Activated CD4-positive, alpha-beta T cell treated with anti-CD3 and anti-CD28 coated beads, Interleukin-2, amount 50 U/mL, for 4 hours (primary cell): Measurements from ENCODE around the gene S100A3.
"Not testable (repeated sequence)": the region's sequence is repeated elsewhere in the genome, so short reads cannot be mapped to it uniquely, and the experiment has no call there.

Experiments used
- DNase-seq, 2 experiments: peaks; one replicate each; pipeline ENCODE4 v3.0.0-alpha.2; 2020

S100A3 gene

DNA sequence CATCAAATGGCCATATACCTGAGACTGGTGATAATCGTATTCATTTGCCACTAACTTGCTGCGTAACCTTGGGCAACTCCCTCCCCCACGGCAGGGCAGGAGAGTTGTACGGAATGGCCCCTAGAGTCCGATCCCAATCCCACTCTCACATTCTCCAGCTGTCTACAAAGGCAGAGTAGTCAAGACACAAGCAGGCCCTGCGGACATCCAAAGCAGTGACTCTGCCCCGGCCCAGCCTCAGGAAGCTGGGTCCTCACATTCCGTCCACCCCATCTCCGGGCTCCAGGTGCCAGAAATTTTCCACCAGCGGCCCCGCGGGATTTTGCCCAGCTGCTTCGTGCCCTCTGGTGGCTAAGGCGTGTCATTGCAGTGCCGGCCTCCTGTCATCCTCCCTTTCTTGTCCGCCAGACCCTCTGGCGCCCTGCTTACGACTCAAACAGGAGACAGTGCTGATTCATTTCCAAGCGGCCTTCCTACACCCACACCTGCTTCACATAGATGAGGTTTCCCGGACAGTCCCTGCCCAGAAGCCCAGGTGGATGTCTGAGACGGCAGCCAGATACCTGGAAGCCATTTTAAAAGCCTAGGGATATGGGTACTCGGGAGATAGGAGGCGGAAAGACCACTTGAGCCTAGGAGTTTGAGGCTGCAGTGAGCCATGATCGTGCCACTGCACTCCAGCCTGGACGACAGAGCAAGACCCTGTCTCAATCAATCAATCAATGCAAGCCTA is 19.5 kb upstream of the S100A3 start:
- peak; percentile 75 to 76 for DNase-seq

DNA sequence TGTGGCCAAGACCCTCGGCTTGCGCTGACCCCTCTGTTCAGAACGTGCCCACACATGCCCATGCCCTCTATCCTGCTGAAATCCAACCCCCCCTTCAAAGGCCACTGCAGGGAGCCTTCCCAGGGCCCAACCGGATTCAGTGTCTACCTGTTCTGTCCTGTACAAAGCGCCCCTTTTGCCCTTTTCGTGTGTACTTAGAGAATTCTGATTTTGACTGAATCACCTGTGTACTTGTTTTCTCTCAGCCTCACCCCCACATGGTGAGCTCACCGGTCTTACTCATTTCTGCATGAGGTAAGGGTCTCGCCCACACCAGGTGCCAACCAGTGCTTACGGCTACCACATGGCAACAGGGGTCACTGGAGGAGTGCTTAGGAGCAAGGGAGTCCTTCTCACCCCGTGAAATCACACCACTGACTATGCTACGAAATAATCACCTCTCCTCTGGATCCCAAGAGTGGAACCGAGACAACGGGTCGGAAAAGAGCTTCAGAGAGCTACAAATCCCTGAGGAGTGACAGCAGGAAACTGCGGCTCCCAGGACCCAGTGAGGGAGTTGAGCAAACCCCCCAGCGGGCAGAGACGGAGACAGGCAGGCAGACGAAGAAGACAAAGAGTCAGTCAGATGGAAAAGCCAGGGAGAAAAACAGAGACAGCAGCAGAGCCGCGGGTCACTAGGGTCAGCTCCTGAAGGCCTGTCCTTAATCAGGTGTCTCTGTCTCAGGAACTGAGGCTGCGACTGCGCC is 18.7 kb upstream of the S100A3 start:
- DNase-seq = peak; percentile 13 to 32

DNA sequence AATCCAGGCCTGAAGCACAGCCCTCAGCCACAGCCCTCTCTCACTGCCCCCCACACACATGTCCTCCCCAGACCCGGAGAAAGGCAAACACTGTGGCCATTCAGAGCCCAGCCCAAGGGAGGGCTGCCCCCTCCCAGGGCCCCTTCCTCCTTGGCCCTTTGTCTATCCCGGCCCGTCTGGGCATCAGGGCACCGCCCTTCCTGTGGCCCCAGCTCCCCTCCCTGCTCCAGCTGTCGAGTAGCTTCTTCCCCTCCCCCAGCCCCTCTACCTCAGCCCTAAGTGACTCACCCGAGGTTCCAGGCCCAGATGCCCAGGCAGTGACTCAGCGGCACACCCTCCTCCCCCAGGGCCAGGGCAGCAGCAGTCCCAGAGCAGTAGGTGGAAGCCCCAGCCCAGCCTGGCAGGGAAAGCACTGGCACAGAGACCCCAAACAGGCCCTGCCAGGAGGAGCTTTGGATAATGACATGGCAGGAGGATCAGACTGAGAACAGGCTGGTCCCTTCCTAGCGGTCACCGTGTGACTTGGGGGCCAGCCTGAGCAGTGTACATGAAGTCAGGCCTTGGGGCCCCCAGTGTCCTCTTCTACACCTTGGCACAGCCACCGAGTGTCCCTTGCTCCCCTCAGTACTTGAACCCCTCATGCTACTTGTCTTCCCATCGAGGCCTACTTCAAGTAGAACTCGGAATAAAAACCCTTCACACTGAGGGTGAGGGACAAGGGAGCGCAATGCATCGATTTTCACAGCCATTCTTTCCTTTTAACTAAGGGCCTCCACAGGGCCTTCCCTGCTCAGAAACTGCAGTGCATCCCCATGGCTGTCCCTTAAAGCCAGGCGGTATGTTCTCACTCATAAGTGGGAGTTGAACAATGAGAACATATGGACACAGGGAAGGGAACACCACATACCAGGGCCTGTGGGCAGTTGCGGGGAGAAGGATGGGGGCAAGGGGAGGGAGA is 17.6 kb upstream of the S100A3 start:
- peak; percentile 87 to 90 for DNase-seq

DNA sequence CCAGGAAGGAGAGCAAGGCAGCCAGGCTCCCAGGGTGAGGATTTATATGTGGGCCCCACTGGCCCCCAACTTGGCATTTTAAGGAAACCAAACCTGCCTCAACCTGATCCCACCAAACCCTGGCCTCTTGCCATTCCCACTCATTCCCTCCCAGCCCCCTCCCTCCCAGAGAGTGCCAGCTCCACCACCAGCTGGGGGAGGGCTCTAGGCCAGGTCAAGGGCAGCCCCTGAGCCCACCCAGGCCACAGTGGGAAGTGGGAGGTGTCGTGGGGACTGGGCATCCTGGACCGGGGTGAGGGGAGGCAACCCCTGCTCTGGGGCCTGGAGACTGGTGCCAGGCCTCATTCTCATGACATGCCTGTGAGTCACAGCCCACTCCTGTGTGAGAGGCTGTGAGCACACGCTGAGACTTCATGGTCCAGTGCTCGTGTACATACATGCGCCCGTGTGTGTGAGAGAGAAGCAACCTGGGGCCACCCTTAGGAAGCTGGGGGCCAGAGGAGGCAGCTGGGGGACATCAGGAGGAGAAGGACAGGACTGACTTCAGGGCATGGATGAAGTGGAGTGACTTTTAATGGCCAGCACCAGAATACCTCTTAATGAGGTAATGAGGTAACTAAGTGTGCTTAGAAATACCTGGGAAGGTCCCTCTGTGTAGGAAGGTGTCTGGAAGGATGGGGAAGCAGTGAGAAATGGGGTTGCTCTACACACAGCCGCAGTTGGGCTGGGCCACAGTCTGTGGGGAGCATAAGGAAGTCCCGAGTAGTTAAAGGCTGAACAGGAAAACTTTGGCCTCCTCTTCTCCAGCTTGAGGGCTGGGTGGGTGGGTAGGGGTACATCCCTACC is 16.7 kb upstream of the S100A3 start, which contains the start of gene S100A2:
S100A2 (minus strand) TSS at position 316 of the 846 bp plus-strand sequence. CDS start 1,967 bp downstream, outside the sequence.
- peak; percentile 31 to 41 for DNase-seq

DNA sequence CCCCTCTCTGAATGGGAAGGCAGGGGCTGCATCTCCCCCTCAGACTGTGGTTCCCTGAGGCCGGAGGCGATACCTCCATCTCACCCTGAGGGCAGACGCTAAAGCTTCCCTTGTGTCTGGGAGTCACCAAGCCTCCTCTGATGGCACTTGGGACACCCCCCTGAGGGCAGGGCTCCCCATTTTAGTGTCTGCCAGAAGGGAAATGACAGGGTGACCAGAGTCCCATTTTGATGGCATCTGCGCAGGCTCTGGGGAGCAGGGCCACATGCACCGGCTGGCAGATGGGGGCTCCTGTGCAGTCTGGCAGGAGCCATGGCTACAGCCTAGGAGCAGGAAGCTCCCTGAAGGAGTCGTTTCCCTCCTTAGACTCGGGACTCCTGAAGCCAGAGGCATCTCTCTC is 14.9 kb upstream of the S100A3 start:
- no peak for DNase-seq

DNA sequence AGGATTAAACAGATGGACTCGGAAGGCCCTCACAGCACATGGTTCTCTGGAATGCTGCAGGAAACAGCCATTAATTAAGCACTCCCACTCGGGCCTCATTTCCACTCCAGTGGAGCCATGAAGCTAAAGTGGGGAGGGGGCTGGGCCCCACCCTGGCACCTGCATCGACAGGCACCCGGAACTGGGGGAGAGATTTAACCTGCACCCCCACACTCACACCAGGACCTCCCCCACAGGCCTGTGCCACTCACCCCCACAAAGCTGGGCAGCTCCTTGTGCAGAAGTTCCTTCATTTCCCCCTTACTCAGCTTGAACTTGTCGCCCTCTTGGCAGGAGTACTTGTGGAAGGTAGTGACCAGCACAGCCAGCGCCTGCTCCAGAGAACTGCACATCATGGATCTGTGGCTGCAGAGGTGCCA is 14.4 kb upstream of the S100A3 start:
- DNase-seq = no peak

DNA sequence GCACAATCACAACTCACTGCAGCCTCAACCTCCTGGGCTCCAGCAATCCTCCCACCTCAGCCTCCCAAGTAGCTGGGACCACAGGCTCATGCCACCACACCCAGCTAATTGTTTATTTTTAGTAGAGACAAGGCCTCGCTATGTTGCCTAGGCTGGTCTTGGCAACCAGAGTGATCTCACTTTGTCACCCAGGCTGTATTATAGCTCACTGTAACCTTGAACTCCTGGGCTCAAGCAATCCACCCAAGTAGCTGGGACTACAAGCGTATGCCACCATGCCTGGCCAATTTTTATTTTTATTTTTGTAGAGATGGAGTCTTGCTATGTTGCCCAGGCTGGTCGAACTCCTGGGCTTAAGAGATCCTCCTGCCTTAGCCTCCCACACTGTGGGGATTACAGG is 13.0 kb upstream of the S100A3 start:
- not testable (repeated sequence) for DNase-seq

DNA sequence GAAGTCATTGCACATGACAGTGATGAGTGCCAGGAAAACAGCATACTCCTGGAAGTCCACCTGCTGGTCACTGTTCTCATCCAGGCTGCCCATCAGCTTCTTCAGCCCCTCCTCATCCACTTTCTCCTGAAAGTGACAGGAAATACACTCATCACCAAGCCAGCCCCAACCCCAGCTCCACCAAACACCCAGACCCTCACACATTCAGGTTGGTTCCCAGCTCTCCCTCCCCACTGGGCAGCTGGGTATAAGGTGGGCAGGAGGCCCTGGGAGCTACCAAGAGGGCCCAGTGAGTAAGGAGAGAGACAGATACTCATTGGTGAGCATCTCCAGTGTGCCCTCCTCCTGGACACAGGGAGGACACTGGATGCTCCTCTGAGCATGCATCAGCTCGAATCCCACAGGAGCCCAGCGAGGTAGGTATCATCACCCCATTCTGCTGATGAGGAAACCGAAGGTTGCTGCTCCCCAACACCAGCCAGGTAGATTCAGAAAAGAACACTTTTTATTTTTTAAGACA is 12.5 kb upstream of the S100A3 start:
- DNase-seq = no peak

DNA sequence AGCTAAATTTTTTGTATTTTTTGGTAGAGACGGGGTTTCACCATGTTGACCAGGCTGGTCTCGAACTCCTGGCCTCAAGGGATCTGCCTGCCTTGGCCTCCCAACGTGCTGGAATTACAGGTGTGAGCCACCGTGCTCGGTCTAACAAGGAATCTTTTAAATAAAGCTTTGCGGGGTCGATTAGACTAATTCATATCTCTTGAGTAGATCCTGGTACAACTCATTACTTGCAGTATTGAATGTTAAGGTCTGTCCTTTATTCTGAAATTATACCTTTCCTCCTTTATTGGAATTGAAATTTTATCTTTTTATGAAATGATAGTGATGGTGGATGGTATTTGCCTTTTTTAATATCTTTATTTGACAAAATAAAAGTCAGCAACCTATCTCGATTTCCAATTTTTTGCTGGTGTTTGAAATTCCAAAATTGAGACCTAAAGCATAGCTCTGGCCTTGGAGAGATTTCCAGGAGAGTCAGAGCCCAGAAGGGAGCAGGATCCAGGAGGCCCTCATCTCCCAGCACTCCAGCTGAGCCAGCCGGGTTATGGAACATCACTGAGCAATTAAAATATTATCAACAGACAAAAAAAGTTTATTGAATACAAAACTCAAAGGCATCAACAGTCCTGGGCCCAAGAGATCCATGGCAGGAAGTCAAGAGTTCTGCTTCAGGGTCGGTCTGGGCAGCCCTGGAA is 11.9 kb upstream of the S100A3 start:
- no peak for DNase-seq

DNA sequence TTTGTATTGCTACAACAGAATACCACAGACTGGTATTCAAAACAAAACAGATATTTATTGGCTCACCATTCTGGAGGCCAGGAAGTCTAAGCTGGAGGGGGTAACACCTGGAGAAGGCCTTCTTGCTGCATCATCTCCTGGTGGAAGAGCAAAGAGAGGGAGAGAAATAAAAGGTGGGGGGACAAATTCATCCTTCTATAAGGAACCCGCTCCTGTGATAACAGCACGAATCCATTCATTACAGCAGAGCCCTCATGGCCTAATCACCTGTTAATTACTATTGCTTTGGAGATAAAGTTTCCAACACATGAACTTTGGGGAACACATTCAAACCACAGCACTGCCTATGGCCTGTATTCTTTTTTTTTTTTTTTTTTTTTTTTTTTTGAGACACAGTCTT is 11.2 kb upstream of the S100A3 start:
- DNase-seq = no peak

DNA sequence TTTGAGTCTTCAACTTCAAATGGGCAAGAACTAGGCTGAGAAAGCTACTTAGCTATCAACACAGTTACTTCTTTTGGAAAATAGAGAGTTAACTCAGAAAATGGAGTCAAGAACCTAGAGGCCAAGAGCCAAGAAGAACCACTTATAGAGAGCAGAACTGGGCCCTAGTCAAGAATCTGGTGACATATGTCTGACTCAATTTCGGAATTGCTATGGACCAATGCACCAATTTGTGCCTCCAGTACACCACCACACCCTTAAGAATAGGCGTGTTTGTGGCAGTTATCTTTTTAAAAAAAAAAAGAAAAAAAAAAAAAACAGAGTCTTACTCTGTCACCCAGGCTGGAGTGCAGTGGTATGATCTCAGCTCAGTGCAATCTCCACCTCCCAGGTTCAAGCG is 8.8 kb upstream of the S100A3 start:
- no peak for DNase-seq

DNA sequence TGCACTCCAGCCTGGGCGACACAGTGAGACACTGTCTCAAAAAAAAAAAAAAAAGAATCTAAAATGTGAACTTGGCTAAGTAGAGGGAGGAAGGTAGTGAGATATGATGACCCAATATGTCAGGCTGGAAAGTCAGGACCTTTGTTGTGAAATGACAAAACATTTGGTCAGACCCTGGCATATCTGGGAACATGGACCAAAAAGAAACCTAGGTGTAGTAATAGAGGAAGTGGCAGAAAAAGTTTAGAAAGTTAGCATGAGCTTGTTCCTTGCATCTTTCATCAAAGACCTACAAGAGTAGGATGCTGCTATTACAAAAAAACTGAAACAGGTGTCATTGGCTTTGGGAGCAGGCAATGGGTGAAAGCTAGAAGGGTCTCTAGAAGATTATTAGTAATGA is 7.3 kb upstream of the S100A3 start:
- DNase-seq = no peak

DNA sequence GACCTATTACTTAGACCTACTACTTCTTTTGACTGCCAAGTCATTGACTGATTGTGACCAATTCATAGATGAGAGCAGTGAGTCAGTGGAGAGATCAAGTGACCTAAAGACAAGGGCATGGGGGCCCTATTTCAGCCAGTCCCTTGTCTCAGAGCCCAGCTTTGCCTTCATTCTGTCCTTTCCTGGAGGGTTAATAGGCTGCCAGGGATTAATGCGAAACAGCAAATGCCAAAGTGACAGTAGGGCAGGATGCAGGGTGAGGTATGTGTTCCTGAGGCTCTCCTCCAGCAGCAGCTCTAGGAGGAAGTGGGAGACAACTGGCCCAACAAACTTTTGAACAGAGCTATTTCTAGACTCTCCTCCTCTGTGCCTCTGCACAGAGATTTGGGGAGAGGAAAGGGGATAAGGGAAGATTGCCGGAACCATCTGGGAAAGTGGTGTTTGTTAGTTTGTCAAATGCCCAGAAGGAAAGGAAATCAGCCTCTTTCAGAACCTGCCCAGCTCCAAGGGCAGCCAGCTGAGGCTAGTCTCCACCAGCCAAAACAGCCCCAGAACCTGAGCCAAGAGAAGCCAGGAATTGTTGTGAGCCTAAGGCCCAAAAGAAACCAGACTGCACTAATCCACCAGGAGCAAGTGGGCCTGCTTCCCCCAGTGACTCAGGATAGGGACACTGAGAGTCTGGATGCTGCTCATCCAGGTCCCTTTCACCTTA is 4.9 kb upstream of the S100A3 start:
- no peak for DNase-seq

DNA sequence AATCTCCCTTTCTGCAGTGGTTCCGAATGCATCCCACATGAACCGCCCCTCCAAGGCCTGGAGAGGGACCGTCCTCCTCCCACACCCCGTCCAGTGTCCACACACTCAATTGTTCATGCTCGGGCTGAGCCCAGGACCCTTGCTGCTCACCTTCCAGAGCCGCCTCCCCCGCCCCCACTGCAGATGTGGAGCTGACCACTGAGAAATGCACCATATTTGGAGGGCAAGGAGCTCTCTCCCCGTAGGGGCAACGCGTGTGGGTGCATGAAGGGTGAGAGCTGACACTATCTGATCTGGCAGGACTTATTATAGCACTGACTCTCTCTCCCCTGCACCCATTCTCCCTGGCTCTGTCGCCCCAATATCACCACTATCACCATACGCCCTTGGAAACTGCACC is 4.0 kb upstream of the S100A3 start:
- no peak for DNase-seq

DNA sequence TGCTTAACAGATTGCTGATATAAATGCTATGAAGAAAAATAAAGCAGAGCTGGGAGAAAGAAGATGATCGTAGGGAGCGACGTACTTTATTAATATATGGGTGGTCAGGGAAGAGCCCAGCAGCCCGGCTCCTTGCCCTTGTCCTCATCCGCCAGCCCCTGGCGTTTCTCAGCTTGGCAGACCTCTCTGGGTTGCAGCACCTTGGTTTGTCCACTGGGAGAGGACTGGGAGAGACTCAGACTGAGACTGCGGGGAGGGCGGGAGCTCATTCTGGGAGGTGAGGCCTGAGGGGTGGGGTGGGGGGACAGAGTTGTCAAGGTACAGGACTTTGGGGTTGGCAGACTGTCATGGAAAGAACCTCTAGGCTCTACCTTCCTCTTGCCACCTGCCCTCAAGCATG is 3.3 kb upstream of the S100A3 start:
- no peak for DNase-seq

DNA sequence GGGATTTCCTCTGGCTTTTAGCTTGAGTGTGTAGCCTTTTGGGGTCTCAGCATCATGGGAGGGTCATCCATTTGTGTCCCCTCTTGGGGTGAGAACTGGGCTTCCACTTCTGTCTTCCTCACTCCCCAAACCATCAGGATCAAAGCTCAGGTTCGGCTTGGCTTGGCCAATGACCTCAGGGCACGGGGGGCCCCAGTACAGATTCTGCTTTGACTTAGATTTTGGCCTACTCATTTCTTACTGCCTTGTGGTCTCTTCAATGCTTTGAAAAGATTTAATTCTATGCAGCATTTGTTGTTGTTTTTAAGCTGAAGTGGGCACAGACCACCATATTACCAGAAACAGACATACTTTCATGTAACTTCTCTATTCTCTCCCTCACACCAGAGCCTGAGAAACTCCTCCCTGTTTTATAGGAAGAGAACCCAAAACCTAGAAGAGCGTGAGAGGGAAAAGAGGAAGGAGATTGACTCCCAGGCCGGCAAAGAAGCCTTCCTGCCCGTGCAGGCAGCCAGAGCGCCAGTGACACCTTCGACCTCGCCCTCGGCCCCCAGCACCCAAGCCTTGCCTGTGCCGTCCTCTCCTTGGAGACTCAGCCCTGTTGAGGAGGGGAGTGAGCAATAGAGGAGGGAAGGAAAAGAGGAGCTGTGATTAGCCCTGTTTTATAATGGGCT is 1.9 kb upstream of the S100A3 start:
- DNase-seq = no peak

DNA sequence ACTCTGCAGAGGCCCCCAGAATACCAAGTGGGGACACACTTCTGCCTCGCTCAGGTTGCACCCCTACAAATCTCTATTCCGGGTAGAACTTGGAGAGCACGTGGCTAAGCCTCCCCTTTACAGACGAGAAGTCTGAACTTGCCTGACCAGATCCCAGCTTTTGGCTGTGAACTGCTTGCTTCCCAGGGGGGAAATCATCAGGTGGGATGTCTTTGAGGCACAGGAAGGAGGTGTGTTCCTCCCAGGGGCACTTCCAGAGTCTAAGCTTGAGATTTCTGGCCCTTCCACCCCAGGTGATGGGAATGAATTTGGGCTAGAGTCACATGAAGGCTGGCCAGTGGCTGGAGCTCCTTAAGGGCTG is 1.3 kb upstream of the S100A3 start:
- DNase-seq = no peak

DNA sequence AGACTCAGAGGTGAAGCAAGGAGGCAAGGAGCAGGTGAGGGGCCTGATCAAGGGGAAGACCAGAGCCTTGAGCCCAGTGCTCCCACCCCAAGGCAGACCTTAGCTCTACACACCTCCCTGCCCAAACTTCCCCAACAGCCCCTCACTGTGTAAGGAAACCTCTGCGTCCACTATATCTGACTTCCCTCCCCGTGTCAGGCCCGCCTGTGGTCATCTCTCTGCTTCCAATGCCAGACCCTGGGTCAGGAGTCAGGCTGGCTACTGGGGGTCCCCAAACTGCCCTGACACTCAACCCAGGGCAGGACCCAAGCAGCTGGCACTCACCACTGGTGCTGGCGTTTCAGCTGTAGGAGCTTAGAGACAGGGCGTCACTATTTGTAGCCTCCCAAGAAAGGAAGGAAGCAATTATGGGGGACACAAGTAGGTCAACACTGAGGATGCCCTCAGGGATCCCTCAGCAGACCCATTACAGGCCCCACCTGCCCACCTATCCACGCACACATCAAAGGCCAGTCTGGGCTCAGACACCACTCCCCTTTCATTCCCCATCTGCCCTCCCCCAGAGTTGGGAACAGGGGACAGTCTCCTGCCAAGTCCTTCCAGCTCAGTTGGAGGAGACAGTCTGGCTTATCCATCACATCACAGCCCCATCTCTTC is 811 bp upstream of the S100A3 start:
- no peak for DNase-seq
